Pancreas (tissue), 10 donors: ENCODE data around the gene SPTSSA. TPM values are rescaled to one million over a fixed set of nuclear protein-coding genes. Genes with fewer than 3 reads are reported as not detected.
"Not testable (repeated sequence)": the region's sequence is repeated elsewhere in the genome, so short reads cannot be mapped to it uniquely, and the experiment has no call there.

Source experiments
- ATAC-seq, 4 donors: fragments of 200-7000 bp; cut with Tn5 transposase; one replicate each; pipeline versions ENCODE4 v1.8.0 to v1.9.1; 2020; ENCODE audit warnings: mild to moderate bottlenecking in 4 of 4, moderate library complexity in 4 of 4
- DNase-seq, 6 donors: peaks; one replicate each; pipeline ENCODE4 v3.0.0-alpha.2; 2020
- FAIRE-seq: peaks from 2 replicates; lab custom pipeline; 2012; peaks lifted over from hg19 to GRCh38; lab: Jason Lieb, UNC
- H3K27ac ChIP-seq, 4 donors: fragments of 200-600 bp; sonication (generic); 1 replicate in 3 of 4; 2 replicates in 1 of 4; pipeline versions ENCODE4 v1.5.0 to v1.8.0; 2020
- H3K27me3 ChIP-seq, 4 donors: fragments of 200-600 bp; one replicate each; pipeline ENCODE4 v1.8.0; 2021
- H3K36me3 ChIP-seq, 3 donors: fragments of 200-600 bp; sonication (generic) in 1 of 3; one replicate each; pipeline versions ENCODE4 v1.5.0 to v1.8.0; 2020 to 2021
- H3K4me1 ChIP-seq, 3 donors: fragments of 200-600 bp; one replicate each; pipeline ENCODE4 v1.8.0; 2021
- H3K4me3 ChIP-seq, 4 donors: fragments of 200-600 bp; sonication (generic) in 2 of 4; one replicate each; pipeline versions ENCODE4 v1.5.0 to v1.8.0; 2020 to 2021
- H3K9me3 ChIP-seq, 4 donors: fragments of 200-600 bp; one replicate each; pipeline ENCODE4 v1.8.0; 2021
- CTCF ChIP-seq, 4 donors: fragments of 200-600 bp; sonication (generic) in 3 of 4; IDR thresholded peaks; one replicate each; pipeline versions ENCODE4 v1.5.0 to v1.8.0; 2021; ENCODE audit warnings: antibody characterized with exemption in 4 of 4
- WGBS, 2 donors: extraction: QIAGEN DNeasy Blood & Tissue Kit; methylation state at CpG; one replicate each; pipeline ENCODE4 v1.1.7; 2013; 5-methylcytosine and 5-hydroxymethylcytosine counted together
- intact Hi-C, 3 donors: fragments of 100-400 bp; cut with DNase I; formaldehyde crosslinking; loops; one replicate each; pipeline versions ENCODE4 v1.11.1 to v1.14.2; 2022
- polyA plus RNA-seq, 2 donors: library from polyadenylated mRNA; stranded (reverse); fragments of 200-250 nt; gene quantifications; one replicate each; pipeline ENCODE4 v1.2.3, GENCODE V29; 2013
- total RNA-seq, 6 donors: library from RNA; stranded (reverse); fragmentation: NEBNext Ultra II Directional in 4 of 6; extraction: Animal tissue kit (Norgen Biotek cat#: 25700) in 4 of 6; gene quantifications; one replicate each; pipeline versions ENCODE4 v1.2.1 to v1.2.4, GENCODE V29; 2021 to 2023
- donor health status: healthy with polysubstance abuse.
- donor health status: DM: no; HTN: no; CAD: no; lungs with moderate emphysema.
- donor health status: DM: no; HTN: no; CAD: no.
- donor health status: control.
- donor health status: control.
- donor health status: Bipolar disorder and iron deficiency.
- donor health status: DM: yes; HTN: yes; CAD: no.
- donor health status: DM: no; HTN: no; CAD: no.
- donor health status: DM: no; HTN: no; CAD: no.
- donor health status: DM: yes; HTN: yes; CAD: no.

The SPTSSA gene
- total and polyA plus RNA-seq, 8 donors, result 3.4 to 16.3 (median 8.7) TPM

- FAIRE-seq (no peak), DNase-seq (no peak), ATAC-seq (no peak)
- no peak for TF ChIP-seq CTCF (IDR thresholded peaks at IDR 0.05)
- intact Hi-C loops, result no loop called here
- no peak overlapping the region for H3K27ac ChIP-seq
- H3K9me3 ChIP-seq, result no peaks in the 10 kb centered on the region
- WGBS, 2 donors, result 49 to 64% methylated on average over 3 of the region's 3 CpGs
- H3K27me3 ChIP-seq, result no peaks in the 10 kb centered on the region
- no peaks in the 10 kb centered on the region for H3K4me1 ChIP-seq
- H3K36me3 ChIP-seq, result no peaks in the 10 kb centered on the region
- H3K4me3 ChIP-seq, result no peak overlapping the region
Measured at GRCh38 chr14:34398024-34398423, 64.0 kb downstream of the SPTSSA start.

DNA sequence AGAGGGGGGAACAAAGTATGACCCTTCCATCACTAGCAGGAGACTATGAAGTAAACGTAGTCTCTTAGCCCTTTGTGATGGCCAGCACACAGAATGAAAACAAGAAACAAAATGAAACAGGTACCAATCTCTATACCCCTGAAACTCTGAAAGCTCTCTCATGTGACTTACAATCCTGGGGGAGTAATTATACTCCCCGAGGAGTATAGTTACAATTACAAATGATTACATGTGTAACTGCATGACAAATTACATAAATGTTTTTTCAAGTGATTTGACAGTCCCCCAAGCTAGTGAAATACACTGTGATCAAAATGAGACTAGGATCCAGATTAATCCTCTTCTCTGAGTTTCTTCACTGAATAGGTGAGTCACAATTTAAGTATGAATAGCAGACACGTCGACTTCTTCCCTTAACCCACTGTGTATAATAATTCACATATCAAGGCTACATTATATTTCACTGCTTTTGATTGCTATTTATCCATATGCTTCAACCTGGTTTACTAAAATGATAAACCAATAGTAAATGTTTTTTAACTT is 74.0 kb downstream of the SPTSSA start:
- DNase-seq (no peak), FAIRE-seq (no peak), ATAC-seq (no peak)
- H3K27me3 ChIP-seq, result no peaks in the 10 kb centered on the region
- H3K4me3 ChIP-seq, result no peak overlapping the region
- no peaks in the 10 kb centered on the region for H3K36me3 ChIP-seq
- WGBS, 2 donors, result 57 to 71% methylated on average over 4 of the region's 4 CpGs
- H3K27ac ChIP-seq, result no peak overlapping the region
- H3K9me3 ChIP-seq, result no peaks in the 10 kb centered on the region
- intact Hi-C loops, result no loop called here
- TF ChIP-seq CTCF (IDR thresholded peaks at IDR 0.05), result no peak
- no peaks in the 10 kb centered on the region for H3K4me1 ChIP-seq

DNA sequence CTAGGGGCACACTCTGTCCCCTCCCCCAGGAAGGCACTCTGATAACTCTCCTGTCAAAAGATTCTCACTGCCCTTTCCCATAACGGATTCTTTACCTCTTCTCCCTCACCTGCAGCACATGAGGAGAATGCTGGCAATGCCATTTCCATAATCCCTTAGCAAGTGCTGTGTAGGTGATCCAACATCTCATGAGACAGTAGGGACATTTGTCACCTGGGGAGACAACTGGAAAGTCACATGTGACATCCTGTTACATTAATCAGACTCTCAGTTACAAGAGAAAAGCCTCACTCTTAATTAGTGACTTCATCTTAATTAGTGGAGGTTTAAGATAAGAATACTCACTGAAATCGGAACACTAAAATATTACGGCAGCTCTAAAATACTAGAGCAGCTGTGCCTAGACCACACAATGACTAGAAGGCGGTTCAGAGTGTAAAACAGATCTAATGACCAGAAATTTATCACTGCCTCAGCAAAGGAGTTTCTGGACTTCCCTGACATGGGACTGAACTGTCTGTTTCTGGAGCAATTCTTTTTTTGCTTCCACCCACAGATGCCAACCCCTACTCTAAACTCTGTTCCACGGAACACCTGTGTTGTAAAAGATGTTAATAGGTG is 75.1 kb downstream of the SPTSSA start:
- Histone ChIP-seq H3K9me3 (no peaks in the 10 kb centered on the region), H3K27me3 (no peaks in the 10 kb centered on the region), H3K36me3 (no peaks in the 10 kb centered on the region), H3K4me1 (no peaks in the 10 kb centered on the region), H3K27ac (no peak overlapping the region), H3K4me3 (no peak overlapping the region)
- DNase-seq (no peak), ATAC-seq (no peak), FAIRE-seq (no peak)
- intact Hi-C loops, result no loop called here
- no peak for TF ChIP-seq CTCF (IDR thresholded peaks at IDR 0.05)
- 60 to 79% methylated on average over 5 of the region's 5 CpGs for WGBS, 2 donors

DNA sequence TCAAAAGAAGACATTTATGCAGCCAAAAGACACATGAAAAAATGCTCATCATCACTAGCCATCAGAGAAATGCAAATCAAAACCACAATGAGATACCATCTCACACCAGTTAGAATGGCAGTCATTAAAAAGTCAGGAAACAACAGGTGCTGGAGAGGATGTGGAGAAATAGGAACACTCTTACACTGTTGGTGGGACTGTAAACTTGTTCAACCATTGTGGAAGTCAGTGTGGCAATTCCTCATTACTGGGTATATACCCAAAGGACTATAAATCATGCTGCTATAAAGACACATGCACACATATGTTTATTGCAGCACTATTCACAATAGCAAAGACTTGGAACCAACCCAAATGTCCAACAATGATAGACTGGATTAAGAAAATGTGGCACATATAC is 76.2 kb downstream of the SPTSSA start:
- not testable (repeated sequence) for FAIRE-seq

DNA sequence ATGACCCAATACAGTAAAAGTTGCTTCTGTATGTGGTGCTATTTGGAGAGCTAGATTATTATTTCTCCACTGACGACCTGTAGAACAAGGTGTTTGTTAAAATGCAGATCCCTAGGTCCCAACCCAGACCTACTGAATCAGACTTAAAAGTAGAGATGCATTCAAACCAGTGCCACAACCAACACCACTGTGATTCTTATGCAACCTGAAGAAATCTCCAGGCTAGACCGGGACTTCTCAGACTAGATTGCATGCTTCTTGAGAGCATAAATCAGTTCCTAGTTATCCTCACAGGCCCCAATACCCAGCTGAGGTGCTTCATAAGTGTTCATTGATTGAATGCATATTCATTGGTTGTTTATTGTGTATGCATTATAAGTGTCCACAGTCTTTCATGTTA is 78.2 kb downstream of the SPTSSA start:
- H3K36me3 ChIP-seq, result no peaks in the 10 kb centered on the region
- TF ChIP-seq CTCF (IDR thresholded peaks at IDR 0.05), result no peak
- no peak for ATAC-seq
- DNase-seq, result no peak
- 61 to 80% methylated on average over 2 of the region's 2 CpGs for WGBS, 2 donors
- intact Hi-C loops, result no loop called here
- FAIRE-seq, result no peak
- H3K4me1 ChIP-seq, result peaks cover 0 to 14% (median 14%) of the 10 kb centered on the region in 3 donors
- H3K27ac ChIP-seq, result no peak overlapping the region
- no peaks in the 10 kb centered on the region for H3K27me3 ChIP-seq
- no peak overlapping the region for H3K4me3 ChIP-seq
- H3K9me3 ChIP-seq, result no peaks in the 10 kb centered on the region

More for the DNA sequence above, 76.2 kb downstream of the SPTSSA start:
- DNase-seq, intact Hi-C loops, H3K27ac ChIP-seq, H3K9me3 ChIP-seq, ATAC-seq, H3K27me3 ChIP-seq, H3K4me1 ChIP-seq, H3K4me3 ChIP-seq, H3K36me3 ChIP-seq: not testable (repeated sequence)

Other genes with a start within 250 kb of the SPTSSA start
- gene EAPP, start 77.5 kb upstream of the SPTSSA start, total RNA-seq, result 10 to 100 TPM in 5 of 6 donors, 1 to 10 TPM in 1; 9.9 to 19.2 (median 15.4) TPM
- 10 to 100 TPM; 12.2 to 24.7 TPM for gene EAPP, start 77.5 kb upstream of the SPTSSA start, polyA plus RNA-seq
- 10 to 100 TPM; 17.4 to 35.8 (median 20.8) TPM for gene SNX6, start 167.9 kb upstream of the SPTSSA start, total RNA-seq
- 10 to 100 TPM; 10.2 to 16.2 TPM for gene SNX6, start 167.9 kb upstream of the SPTSSA start, polyA plus RNA-seq